ENCODE measurements around the gene TTC7B.

DNA sequence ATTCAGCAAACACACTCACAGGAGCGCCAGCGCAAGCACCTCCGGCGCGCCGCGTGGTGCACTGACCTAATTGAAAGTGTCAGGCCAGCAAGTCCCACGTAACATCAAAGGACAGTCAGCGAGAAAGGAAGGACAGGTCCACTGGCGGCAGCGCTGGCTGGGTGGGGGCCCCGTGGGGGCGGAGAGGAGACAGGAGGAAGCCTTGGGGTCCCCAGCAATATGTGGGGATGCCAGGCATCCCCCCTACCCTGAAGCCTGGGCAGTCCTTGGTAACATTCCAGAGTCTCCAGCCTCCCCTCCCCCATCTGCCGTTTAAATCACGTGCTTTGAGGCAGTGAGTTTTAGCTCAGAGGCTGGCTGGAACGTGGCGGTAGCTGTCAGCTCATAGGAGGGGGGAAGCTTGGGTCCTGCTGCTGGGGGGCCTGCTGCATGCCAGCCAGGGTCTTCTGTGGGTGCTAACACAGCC lies 260.2 kb downstream of the TTC7B start:
- no peak for TF ChIP-seq POLR2A (IDR thresholded peaks at IDR 0.05)
- TF ChIP-seq, protein P1, sequence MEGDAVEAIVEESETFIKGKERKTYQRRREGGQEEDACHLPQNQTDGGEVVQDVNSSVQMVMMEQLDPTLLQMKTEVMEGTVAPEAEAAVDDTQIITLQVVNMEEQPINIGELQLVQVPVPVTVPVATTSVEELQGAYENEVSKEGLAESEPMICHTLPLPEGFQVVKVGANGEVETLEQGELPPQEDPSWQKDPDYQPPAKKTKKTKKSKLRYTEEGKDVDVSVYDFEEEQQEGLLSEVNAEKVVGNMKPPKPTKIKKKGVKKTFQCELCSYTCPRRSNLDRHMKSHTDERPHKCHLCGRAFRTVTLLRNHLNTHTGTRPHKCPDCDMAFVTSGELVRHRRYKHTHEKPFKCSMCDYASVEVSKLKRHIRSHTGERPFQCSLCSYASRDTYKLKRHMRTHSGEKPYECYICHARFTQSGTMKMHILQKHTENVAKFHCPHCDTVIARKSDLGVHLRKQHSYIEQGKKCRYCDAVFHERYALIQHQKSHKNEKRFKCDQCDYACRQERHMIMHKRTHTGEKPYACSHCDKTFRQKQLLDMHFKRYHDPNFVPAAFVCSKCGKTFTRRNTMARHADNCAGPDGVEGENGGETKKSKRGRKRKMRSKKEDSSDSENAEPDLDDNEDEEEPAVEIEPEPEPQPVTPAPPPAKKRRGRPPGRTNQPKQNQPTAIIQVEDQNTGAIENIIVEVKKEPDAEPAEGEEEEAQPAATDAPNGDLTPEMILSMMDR (IDR thresholded peaks at IDR 0.05) = no peak
